ENCODE data around the gene TOGARAM1.

DNA sequence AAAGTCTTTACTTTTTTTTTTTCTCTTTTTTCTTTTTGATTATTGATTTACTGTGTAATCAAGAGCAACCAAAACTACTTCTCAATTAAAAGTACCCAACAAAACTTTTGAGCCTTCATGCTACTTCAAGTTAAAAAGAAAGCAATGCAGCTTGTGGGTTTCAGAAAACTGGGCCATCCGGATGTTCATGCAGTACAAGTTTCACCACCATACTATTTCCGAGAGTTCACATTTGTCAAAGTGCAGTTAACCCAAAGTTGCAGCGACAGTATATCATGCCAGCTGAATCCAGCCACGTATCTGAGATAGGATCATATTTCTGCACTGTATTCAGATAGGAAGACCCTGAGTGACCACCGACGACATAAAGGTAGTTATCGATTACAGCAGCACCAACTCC is 33.2 kb upstream of the TOGARAM1 start:
- TF ChIP-seq POLR2A (IDR thresholded peaks at IDR 0.05) (no peak), CTCF (IDR thresholded peaks at IDR 0.05) (no peak), EP300 (IDR thresholded peaks at IDR 0.05) (no peak)
